GM12875 (cell line): ENCODE results near the gene DUSP23.

ENCODE experiments used
- H3K4me3 ChIP-seq: one replicate; pipeline ENCODE4 v1.5.1; 2011; ENCODE audit warnings: low read depth, low read length, control low read depth
- TF ChIP-seq, protein P1 (sequence below): IDR thresholded peaks from 2 replicates; pipeline ENCODE4 v1.5.1; 2011; ENCODE audit warnings: low read depth, mild to moderate bottlenecking, control low read depth, inconsistent platforms, low read length, moderate library complexity, borderline replicate concordance; ENCODE audit not compliant: insufficient read depth

DUSP23 gene

DNA sequence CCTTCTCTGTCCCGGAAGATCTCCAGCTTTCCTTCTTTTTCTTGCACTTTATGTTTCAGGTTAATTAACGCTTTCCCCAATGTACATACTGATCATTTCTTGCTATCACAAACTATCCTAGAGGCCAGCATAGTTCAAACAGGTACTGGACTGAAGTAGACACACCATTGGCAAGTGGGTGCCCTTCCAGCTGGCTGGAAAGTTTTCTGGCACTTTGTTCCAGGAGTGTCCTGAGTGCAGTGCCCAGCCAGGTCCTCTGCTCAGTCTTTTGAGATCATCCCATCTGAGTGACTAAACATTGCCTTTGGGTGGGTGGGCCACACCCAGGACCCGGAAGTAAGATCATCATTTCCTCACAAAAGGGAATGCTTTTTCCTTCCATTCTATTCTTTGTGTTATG, 15.0 kb upstream of the DUSP23 start:
- TF ChIP-seq, protein P1, sequence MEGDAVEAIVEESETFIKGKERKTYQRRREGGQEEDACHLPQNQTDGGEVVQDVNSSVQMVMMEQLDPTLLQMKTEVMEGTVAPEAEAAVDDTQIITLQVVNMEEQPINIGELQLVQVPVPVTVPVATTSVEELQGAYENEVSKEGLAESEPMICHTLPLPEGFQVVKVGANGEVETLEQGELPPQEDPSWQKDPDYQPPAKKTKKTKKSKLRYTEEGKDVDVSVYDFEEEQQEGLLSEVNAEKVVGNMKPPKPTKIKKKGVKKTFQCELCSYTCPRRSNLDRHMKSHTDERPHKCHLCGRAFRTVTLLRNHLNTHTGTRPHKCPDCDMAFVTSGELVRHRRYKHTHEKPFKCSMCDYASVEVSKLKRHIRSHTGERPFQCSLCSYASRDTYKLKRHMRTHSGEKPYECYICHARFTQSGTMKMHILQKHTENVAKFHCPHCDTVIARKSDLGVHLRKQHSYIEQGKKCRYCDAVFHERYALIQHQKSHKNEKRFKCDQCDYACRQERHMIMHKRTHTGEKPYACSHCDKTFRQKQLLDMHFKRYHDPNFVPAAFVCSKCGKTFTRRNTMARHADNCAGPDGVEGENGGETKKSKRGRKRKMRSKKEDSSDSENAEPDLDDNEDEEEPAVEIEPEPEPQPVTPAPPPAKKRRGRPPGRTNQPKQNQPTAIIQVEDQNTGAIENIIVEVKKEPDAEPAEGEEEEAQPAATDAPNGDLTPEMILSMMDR = no peak
- no peak overlapping the region for H3K4me3 ChIP-seq

DNA sequence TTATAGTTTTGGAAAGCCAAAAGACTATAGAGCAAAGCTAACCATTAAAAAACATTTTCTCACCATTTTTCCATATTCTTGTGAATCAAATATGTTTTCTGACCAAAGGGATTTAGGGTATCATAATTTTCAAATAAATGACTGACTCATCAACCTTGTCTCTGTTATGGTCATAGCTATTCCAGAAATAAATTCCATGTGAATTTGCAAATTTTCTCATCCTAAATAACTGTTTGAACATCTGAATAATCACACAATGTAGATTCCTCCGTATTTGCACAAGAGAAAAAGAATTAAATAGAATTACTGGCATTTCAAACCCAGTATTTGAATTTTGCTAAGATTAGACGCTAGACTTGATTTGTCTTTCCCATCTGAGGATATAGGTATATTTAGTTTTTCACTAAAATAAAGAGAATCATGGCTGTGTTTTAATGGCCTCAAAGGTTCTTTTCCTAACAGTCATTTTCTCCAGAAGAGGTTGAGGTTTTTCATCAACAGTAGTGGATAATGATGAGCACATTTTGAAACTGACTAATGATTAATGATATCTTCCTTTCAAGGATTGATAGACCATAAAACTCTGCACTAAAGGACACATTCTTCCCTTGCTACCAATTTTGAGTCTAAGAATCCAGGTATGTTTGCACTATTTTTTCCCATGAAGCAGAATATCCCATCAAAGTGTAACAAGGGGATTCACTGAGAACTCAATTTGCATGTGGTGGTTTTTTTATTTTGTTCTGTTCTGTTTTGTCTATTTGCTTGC, 9.5 kb upstream of the DUSP23 start:
- no peak overlapping the region for H3K4me3 ChIP-seq
- TF ChIP-seq, protein P1 = no peak

DNA sequence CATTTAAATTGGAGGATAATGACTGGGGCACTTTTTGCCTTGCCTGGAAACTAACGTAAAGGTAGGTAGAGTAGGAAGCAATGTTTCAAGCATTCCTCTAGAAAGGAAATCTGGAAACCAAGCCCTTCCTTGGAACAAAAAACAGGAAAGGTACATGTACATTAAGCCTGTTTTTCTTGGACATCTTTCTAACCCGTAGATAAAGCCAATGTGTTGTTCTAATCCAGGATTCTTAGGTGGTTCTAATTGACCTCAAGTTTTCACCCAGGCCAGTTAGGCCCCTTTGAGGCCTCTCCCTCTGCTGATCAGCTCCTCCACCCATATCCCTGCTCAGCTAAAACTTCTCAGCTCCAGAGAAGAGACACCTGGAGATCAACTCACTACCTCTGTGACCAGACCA, 6.3 kb upstream of the DUSP23 start:
- H3K4me3 ChIP-seq = no peak overlapping the region
- TF ChIP-seq, protein P1 = no peak

DNA sequence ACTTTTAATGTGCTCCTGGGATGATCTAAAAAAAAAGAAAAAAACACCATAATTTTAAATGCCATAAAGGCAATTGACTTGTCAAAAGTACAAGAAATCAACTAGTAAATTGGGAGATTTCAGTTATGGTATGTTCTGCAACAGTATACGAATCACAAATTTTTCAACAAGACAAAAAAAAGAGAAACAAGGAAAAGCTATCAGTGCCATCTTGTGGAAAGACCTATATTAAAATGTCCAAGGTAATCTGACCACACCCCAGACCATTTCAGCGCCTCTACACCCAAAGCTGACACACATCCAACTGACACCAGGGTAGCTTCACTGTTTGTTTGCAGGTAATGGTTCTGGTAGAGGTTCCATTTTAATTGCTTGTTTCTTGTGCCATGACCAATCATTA, 5.0 kb upstream of the DUSP23 start:
- TF ChIP-seq, protein P1 = no peak
- H3K4me3 ChIP-seq = no peak overlapping the region

DNA sequence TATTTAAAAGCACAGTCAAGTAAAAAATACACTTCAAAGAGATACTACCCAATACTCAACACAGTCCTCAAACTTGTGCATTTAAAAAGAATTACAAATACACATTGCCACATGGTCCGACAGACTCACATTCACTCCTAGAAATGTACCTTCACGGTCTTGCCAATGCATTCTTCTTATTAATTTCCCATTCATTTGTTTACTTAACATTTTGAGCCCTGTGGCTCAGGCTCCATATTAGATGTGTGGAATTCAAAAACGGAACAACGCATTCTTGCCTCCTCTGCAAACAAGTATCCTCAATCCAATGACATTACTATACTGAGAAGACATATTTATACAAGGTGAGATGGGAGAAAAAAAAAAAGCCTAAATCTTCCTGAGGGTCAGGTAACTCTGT, 2.5 kb upstream of the DUSP23 start:
- TF ChIP-seq, protein P1 = no peak
- no peak overlapping the region for H3K4me3 ChIP-seq

DNA sequence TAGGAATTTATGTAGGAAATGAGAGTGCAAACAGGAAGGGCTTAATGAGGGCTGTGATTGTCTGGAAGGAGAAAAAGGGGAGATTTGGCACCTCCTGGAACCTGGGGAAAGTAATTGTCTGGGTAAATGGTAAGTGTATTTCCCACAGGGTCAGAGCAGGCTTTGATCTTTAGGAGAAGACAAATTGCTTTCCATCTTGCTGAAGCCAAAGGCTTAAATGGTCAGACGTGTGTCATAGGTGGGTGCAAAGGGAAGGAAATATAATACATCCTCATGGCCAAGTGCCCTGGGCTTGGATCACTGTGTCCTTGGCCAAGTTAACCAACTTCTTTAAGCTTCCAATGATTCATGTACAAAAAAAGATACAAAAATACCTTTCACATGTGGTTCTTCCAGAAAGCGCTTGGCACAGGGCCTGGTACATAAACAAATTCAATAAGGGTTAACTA, 1.3 kb upstream of the DUSP23 start:
- TF ChIP-seq, protein P1 = no peak
- H3K4me3 ChIP-seq = no peak overlapping the region

DNA sequence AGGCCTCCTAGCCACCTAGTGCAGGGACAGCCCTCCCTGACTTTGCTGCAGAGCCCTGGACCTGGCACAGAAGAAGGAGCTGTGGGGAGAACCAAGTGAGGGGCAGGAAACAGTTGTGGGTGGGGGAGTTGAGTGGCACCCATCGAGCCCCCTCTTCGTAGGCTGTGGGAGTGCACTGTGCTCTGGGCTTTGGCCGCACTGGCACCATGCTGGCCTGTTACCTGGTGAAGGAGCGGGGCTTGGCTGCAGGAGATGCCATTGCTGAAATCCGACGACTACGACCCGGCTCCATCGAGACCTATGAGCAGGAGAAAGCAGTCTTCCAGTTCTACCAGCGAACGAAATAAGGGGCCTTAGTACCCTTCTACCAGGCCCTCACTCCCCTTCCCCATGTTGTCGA, 1.2 kb downstream of the DUSP23 start:
- no peak overlapping the region for H3K4me3 ChIP-seq
- TF ChIP-seq, protein P1 = no peak
